Germinal center (tissue), 1 donor: ENCODE results near the gene FGF14.
"Not testable (repeated sequence)": the region's sequence is repeated elsewhere in the genome, so short reads cannot be mapped to it uniquely, and the experiment has no call there.

Experiments
- DNase-seq: peaks from one replicate; pipeline ENCODE4 v3.0.0; 2012; ENCODE audit warnings: mixed read lengths, low spot score

The FGF14 gene

GRCh38 chr13:102040812-102041211 is 361.0 kb downstream of the FGF14 start:
- no peak for DNase-seq

- no peak for DNase-seq
Measured at GRCh38 chr13:102039264-102039663, 362.6 kb downstream of the FGF14 start.

DNA sequence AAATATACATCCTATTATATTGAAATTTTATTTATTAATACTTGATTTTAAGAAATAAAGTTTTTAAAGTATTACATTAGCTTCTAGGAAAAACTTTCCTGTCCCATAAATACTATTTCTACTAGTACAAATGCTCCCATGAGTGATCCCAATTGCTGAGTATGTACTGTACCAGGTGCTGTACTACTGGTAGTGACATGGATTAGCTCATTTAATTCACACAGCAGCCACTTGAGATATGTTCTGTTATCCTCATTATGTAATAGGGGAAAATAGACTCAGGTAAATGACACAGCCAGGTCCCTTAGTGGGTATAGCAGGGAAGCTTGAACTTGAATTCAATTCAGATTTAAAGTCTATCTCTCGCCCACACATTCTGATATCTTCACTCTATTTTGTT is 363.1 kb downstream of the FGF14 start:
- no peak for DNase-seq

DNA sequence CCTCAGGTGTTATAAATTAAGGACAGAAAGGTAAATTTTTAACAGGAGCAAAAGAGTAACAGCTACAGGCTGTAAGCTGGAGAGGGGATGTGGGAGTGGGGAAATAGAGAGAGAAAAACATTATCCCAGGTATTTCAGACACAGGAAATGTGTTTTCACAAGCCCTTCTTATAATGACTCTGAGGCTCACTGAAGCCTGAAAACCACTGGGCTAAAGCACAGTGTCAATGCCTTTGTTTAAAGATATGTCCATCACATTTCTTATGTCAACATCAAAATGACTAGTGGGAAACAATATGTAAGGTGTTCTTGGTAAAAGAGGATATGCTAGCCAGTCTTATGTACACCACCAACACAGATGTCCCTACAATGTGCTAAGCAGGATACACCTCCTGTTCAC is 365.9 kb downstream of the FGF14 start:
- DNase-seq: no peak

- DNase-seq: no peak
Measured at GRCh38 chr13:102033857-102034331, 368.0 kb downstream of the FGF14 start.

GRCh38 chr13:102033386-102033785 is 368.5 kb downstream of the FGF14 start:
- DNase-seq: no peak

DNA sequence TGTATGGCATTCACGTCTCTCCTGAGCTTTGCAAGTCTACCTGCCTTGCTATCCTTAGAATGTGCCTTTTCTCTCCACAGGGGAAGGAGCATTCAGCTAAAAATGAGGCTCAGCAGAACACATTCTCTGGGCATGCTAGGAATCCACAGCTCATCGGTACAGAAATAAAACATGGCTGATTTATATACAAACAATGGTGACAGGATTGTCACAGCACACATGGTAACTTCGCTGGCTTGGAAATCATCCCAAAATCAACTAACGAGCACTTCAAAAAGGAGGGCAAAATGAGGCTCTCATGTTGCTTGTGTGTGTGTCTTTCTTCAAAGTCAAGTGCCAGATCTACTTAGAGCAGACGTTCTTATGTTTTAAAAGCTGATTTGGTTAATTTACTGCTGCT is 373.0 kb downstream of the FGF14 start:
- DNase-seq: no peak

DNA sequence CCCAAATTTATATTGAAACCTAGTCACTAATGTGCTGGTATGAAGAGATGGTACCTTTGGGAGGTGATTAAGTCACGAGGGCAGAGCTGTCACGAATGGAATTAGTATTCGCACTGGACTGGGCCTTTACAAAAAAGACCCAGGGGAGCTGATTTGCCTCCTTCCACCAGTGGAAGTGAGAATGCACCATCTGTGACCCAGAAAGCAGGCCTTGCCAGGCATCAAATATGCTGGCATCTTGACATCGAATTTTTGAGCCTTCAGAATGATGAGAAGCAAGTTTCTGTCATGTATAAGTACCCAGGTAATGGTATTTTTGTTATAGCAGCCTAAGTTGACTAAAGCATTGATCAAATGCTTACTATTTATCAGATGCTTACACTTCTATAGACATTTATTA is 373.6 kb downstream of the FGF14 start:
- no peak for DNase-seq

DNA sequence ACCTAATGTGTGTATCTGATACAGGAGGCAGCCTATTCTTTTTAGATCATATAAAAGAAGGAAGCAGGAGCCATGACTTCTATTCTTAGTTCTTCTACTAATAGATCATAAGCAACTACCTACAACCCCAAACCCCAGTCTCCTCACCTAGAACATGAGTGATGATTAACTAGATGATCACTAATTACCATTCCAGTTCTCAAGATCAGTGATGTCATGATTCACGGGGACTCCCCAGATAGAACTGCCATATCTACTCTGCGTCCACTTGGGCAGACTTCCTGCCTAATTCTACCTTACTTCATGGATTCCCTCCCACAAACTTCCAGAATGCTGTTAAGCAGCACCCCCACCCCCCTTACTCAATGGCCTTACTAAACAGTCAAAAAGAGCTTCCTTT is 380.1 kb downstream of the FGF14 start:
- DNase-seq: no peak

- DNase-seq: no peak
Measured at GRCh38 chr13:102020611-102021216, 381.1 kb downstream of the FGF14 start.

DNA sequence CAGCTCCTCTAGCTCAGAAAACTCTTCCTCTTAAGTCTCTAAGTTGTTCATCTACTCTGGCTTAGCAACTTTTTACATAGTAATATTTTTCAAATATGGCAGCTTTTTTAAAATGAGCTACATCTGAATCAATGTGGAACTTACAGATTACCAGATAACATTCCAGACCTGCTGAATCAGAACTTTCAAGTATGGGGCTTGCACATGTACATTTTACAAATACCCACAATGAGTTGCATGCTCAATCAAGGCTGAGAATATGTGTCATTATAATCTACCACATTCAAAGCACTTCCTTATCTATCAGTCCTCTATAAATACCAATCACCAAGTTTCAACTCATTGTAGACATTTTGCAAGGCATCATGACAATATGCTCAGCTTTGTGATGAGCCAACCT is 383.1 kb downstream of the FGF14 start:
- DNase-seq: no peak

- no peak for DNase-seq
Measured at GRCh38 chr13:102017248-102017647, 384.6 kb downstream of the FGF14 start.

DNA sequence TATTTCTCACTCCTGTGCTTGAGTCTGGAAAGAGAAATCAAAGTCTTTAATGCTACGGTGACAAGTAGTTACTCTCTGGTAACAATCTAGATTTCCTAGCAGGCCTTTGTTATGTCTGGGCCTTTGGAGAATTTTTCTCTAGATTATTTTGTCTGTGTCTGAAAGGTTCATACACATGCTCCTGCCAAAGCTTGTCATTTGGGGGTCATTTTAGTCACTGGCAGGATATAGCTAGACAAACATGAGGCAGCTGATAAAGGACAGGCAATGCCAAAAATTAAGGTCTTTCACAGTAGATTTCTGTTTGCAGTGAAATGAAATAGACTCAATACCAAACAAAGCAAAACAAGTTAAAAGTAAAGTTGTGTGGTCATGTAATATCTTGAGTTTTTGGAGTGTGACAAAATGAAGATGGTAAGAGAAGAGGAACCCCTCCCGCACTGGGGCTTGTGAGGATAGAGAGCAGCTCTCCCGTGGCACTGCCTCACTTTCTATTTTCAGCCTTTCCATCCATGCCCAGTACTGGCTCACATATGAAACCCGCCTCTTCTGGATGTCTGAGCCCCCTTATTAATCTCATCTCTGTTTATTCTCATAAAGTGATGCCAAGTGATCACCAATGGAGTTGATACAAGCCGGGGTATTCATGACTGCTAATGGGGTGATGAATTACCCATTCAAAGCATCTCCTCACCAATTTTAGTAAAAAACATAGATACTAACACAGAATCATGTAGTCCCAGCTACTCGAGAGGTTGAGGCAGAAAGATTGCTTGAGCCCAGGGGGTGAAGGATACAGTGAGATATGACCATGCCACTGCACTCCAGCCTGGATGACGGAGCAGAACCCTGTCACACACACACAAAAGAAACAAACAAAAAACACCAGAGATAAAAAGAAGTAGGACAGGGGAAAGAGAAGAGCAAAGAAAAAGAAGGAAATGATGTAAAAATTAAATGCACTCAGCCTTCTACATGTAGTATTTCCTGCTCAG is 389.3 kb downstream of the FGF14 start:
- DNase-seq: no peak

GRCh38 chr13:102011455-102011854 is 390.4 kb downstream of the FGF14 start:
- not testable (repeated sequence) for DNase-seq

GRCh38 chr13:102003848-102004570 is 397.8 kb downstream of the FGF14 start:
- DNase-seq: no peak

- no peak for DNase-seq
Measured at GRCh38 chr13:102002287-102002686, 399.6 kb downstream of the FGF14 start.

DNA sequence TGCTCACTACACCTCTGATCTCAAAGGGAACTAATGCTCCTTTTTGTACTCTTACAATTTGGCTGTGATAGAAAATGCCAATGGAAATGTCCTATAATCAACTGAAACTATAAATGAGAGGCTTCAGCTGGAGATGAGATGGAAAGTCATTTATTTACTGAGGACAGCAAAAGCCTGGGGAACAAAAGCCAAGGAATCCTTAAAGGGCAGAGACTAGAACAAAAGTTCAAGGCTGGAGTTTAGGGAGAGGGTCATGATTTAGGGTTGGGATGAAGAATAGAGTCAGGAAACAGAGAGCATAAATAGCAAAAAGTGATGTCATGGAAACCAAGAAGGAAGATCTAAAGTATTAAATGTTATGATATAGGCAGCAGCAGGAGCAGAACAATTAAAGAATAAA is 401.1 kb downstream of the FGF14 start:
- DNase-seq: no peak

- DNase-seq: no peak
Measured at GRCh38 chr13:101998129-101998528, 403.7 kb downstream of the FGF14 start.

- no peak for DNase-seq
Measured at GRCh38 chr13:101996954-101997353, 404.9 kb downstream of the FGF14 start.

- DNase-seq: no peak
Measured at GRCh38 chr13:101989798-101990350, 412.0 kb downstream of the FGF14 start.

- no peak for DNase-seq
Measured at GRCh38 chr13:101988140-101988539, 413.7 kb downstream of the FGF14 start.

- no peak for DNase-seq
Measured at GRCh38 chr13:101986316-101986715, 415.5 kb downstream of the FGF14 start.
